AG04450 (cell line): ENCODE measurements around the gene TIAM1. TPM values are rescaled to one million over a fixed set of nuclear protein-coding genes. Genes with fewer than 3 reads are reported as not detected.

Source experiments
- CTCF ChIA-PET: fragments of 300-600, 350-600 bp; formaldehyde crosslinking; extraction: SDS; loops from one replicate; lab custom pipeline; 2022; ENCODE audit warnings: antibody characterized with exemption, inconsistent platforms; lab: Charles Lee
- POLR2A ChIA-PET: fragments of 350-600 bp; formaldehyde crosslinking; extraction: SDS; loops from one replicate; lab custom pipeline; 2021; ENCODE audit warnings: antibody characterized with exemption, inconsistent platforms; lab: Yijun Ruan, JAX
- DNase-seq: peaks from one replicate; pipeline ENCODE4 v3.0.0-alpha.2; 2011; ENCODE audit warnings: low read depth, low spot score
- H3K27ac ChIP-seq: one replicate; pipeline ENCODE4 v1.5.1; 2012; ENCODE audit warnings: low read depth, low read length, control low read depth
- H3K27me3 ChIP-seq: one replicate; pipeline ENCODE4 v1.6.0; 2012; ENCODE audit warnings: low read length; ENCODE audit not compliant: control insufficient read depth, insufficient read depth
- H3K4me3 ChIP-seq: 2 replicates; pipeline ENCODE4 v1.5.1; 2011; ENCODE audit warnings: mild to moderate bottlenecking, low read depth, low read length, control low read depth
- H3K9me3 ChIP-seq: 2 replicates; pipeline ENCODE4 v1.5.1; 2012; ENCODE audit warnings: low read length; ENCODE audit not compliant: control insufficient read depth, insufficient read depth
- CTCF ChIP-seq: IDR thresholded peaks from 2 replicates; pipeline ENCODE4 v1.5.1; 2011; ENCODE audit warnings: low read depth, low read length, control low read depth, inconsistent platforms
- polyA plus RNA-seq: library from polyadenylated mRNA; depleted of rRNA; stranded (reverse); fragments of >200 nt; gene quantifications from 2 replicates; pipeline ENCODE4 v1.2.3, GENCODE V29; 2011

The TIAM1 gene
- polyA plus RNA-seq, 1 experiment: 2.1 TPM

- Histone ChIP-seq H3K9me3 (no peaks in the 10 kb centered on the region; the same call in 1 of the 2 replicates), H3K27me3 (no peaks in the 10 kb centered on the region), H3K4me3 (no peak overlapping the region), H3K27ac (no peak overlapping the region)
- POLR2A ChIA-PET: no interaction called here
- DNase-seq: no peak
- no peak for TF ChIP-seq CTCF
- CTCF ChIA-PET: interaction anchor here (1.3 to 2.1 kb wide), 3 partner anchors 93 to 1044 kb away, joined by 3 to 8 read pairs (median 7); no protein-coding TSS in a partner anchor
Measured at GRCh38 chr21:31087639-31088473, 256.2 kb downstream of the TIAM1 start.

GRCh38 chr21:31084689-31085088 is 259.4 kb downstream of the TIAM1 start:
- H3K27me3 ChIP-seq: no peaks in the 10 kb centered on the region
- H3K9me3 ChIP-seq: no peaks in the 10 kb centered on the region; the same call in 1 of the 2 replicates
- POLR2A ChIA-PET: no interaction called here
- no peak overlapping the region for H3K27ac ChIP-seq
- no peak overlapping the region for H3K4me3 ChIP-seq
- DNase-seq: no peak
- TF ChIP-seq CTCF: no peak
- CTCF ChIA-PET: interaction anchor here (1.1 to 1.6 kb wide), 6 partner anchors 13 to 1041 kb away, joined by 3 to 7 read pairs (median 3); no protein-coding TSS in a partner anchor

- CTCF ChIA-PET: interaction anchor here (1.4 kb wide), 1 partner anchor 502 kb away, joined by 3 read pairs; no protein-coding TSS in a partner anchor
- TF ChIP-seq CTCF: no peak
- H3K9me3 ChIP-seq: no peaks in the 10 kb centered on the region
Measured at GRCh38 chr21:31078796-31079195, 265.3 kb downstream of the TIAM1 start.

GRCh38 chr21:31078216-31078615 is 265.8 kb downstream of the TIAM1 start:
- no peaks in the 10 kb centered on the region for H3K9me3 ChIP-seq
- no peak for TF ChIP-seq CTCF
- no peak overlapping the region for H3K4me3 ChIP-seq
- no peak overlapping the region for H3K27ac ChIP-seq
- no peak for DNase-seq
- ChIA-PET POLR2A (no interaction called here), CTCF (interaction anchor here (1.1 kb wide), 1 partner anchor 8 kb away, joined by 3 read pairs; no protein-coding TSS in a partner anchor)
- no peaks in the 10 kb centered on the region for H3K27me3 ChIP-seq

More at GRCh38 chr21:31078796-31079195, 265.3 kb downstream of the TIAM1 start:
- H3K27me3 ChIP-seq: no peaks in the 10 kb centered on the region
- DNase-seq: no peak
- no peak overlapping the region for H3K4me3 ChIP-seq
- no peak overlapping the region for H3K27ac ChIP-seq
- POLR2A ChIA-PET: no interaction called here

GRCh38 chr21:31075848-31076247 is 268.2 kb downstream of the TIAM1 start:
- POLR2A ChIA-PET: no interaction called here
- DNase-seq: no peak
- no peak for TF ChIP-seq CTCF
- Histone ChIP-seq H3K4me3 (no peak overlapping the region), H3K27ac (no peak overlapping the region), H3K9me3 (no peaks in the 10 kb centered on the region), H3K27me3 (no peaks in the 10 kb centered on the region)
- CTCF ChIA-PET: no interaction called here
